ENCODE data around the gene PLXNA2.

DNA sequence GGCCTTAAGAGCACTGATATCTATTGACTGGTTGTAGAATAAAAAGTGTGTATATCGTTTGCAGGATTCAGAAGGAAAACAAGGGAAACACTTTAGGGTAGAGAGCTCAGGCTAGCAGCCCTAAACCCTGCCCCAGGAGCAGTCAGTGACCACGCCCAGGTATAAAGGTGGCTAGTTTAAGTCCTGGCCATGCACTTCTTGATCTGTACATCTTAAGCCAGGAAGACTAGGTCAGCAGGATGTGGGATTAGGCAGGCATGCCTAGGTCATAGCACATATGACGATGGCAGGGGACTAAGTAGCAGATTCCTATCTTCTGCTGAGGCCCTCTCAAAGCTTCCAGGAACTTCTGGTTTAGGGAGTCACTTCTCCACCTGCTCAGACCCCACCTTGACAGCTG lies 175.3 kb downstream of the PLXNA2 start:
- TF ChIP-seq ERF (CRISPR knock-in tag; IDR thresholded peaks at IDR 0.05) = no peak
- TF ChIP-seq CTCF (CRISPR knock-in tag; IDR thresholded peaks at IDR 0.05) = no peak
- TF ChIP-seq, protein P1, sequence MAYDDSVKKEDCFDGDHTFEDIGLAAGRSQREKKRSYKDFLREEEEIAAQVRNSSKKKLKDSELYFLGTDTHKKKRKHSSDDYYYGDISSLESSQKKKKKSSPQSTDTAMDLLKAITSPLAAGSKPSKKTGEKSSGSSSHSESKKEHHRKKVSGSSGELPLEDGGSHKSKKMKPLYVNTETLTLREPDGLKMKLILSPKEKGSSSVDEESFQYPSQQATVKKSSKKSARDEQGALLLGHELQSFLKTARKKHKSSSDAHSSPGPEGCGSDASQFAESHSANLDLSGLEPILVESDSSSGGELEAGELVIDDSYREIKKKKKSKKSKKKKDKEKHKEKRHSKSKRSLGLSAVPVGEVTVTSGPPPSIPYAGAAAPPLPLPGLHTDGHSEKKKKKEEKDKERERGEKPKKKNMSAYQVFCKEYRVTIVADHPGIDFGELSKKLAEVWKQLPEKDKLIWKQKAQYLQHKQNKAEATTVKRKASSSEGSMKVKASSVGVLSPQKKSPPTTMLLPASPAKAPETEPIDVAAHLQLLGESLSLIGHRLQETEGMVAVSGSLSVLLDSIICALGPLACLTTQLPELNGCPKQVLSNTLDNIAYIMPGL (CRISPR knock-in tag; IDR thresholded peaks at IDR 0.05; ENCODE audit: borderline replicate concordance in 1 of 2, low read depth in 1 of 2) = no peak
- no peak for TF ChIP-seq KAT2B (IDR thresholded peaks at IDR 0.05; ENCODE audit: borderline replicate concordance, low read depth, low read length)
- TF ChIP-seq SOX5 (CRISPR knock-in tag; IDR thresholded peaks at IDR 0.05; ENCODE audit: borderline replicate concordance) = no peak
- TF ChIP-seq, protein P2, sequence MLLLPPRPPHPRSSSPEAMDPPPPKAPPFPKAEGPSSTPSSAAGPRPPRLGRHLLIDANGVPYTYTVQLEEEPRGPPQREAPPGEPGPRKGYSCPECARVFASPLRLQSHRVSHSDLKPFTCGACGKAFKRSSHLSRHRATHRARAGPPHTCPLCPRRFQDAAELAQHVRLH (CRISPR knock-in tag; IDR thresholded peaks at IDR 0.05; ENCODE audit: borderline replicate concordance, low read depth) = no peak
- TF ChIP-seq RAD21 (CRISPR knock-in tag; IDR thresholded peaks at IDR 0.05) = no peak
- TF ChIP-seq, protein P3, sequence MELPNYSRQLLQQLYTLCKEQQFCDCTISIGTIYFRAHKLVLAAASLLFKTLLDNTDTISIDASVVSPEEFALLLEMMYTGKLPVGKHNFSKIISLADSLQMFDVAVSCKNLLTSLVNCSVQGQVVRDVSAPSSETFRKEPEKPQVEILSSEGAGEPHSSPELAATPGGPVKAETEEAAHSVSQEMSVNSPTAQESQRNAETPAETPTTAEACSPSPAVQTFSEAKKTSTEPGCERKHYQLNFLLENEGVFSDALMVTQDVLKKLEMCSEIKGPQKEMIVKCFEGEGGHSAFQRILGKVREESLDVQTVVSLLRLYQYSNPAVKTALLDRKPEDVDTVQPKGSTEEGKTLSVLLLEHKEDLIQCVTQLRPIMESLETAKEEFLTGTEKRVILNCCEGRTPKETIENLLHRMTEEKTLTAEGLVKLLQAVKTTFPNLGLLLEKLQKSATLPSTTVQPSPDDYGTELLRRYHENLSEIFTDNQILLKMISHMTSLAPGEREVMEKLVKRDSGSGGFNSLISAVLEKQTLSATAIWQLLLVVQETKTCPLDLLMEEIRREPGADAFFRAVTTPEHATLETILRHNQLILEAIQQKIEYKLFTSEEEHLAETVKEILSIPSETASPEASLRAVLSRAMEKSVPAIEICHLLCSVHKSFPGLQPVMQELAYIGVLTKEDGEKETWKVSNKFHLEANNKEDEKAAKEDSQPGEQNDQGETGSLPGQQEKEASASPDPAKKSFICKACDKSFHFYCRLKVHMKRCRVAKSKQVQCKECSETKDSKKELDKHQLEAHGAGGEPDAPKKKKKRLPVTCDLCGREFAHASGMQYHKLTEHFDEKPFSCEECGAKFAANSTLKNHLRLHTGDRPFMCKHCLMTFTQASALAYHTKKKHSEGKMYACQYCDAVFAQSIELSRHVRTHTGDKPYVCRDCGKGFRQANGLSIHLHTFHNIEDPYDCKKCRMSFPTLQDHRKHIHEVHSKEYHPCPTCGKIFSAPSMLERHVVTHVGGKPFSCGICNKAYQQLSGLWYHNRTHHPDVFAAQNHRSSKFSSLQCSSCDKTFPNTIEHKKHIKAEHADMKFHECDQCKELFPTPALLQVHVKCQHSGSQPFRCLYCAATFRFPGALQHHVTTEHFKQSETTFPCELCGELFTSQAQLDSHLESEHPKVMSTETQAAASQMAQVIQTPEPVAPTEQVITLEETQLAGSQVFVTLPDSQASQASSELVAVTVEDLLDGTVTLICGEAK (IDR thresholded peaks at IDR 0.05) = no peak
- TF ChIP-seq, protein P3 (CRISPR knock-in tag; IDR thresholded peaks at IDR 0.05) = no peak
- TF ChIP-seq ZBTB2 (CRISPR knock-in tag; IDR thresholded peaks at IDR 0.05; ENCODE audit: low read depth) = no peak
- no peak for TF ChIP-seq FOXM1 (CRISPR knock-in tag; IDR thresholded peaks at IDR 0.05)
- TF ChIP-seq FOXJ3 (CRISPR knock-in tag; IDR thresholded peaks at IDR 0.05; ENCODE audit: borderline replicate concordance) = no peak

All from HepG2 (cell line).